Endodermal cell (in vitro differentiated cells): ENCODE results near the gene IFNGR2. TPM values are rescaled to one million over a fixed set of nuclear protein-coding genes. Genes with fewer than 3 reads are reported as not detected.

Experiments
- DNase-seq: peaks from one replicate; pipeline ENCODE4 v3.0.0-alpha.2; 2017
- H3K27ac ChIP-seq: 2 replicates; pipeline ENCODE4 v1.5.1; 2013; ENCODE audit warnings: mild to moderate bottlenecking, low read depth, low read length, moderate library complexity
- H3K27me3 ChIP-seq: 2 replicates; pipeline ENCODE4 v1.6.1; 2013; ENCODE audit warnings: mild to moderate bottlenecking, low read length, moderate library complexity; ENCODE audit not compliant: insufficient read depth, control insufficient read depth, poor library complexity, severe bottlenecking
- H3K36me3 ChIP-seq: 2 replicates; pipeline ENCODE4 v1.7.0; 2013; ENCODE audit warnings: mild to moderate bottlenecking, low read length, moderate library complexity; ENCODE audit not compliant: control insufficient read depth, insufficient read depth
- H3K4me1 ChIP-seq: one replicate; pipeline ENCODE4 v1.7.0; 2013; ENCODE audit warnings: low read length; ENCODE audit not compliant: control insufficient read depth, insufficient read depth
- H3K4me3 ChIP-seq: 2 replicates; pipeline ENCODE4 v1.5.1; 2013; ENCODE audit warnings: mild to moderate bottlenecking, low read length, moderate library complexity
- H3K9ac ChIP-seq: 2 replicates; pipeline ENCODE4 v1.6.1; 2013; ENCODE audit warnings: mild to moderate bottlenecking, low read length, moderate library complexity; ENCODE audit not compliant: poor library complexity, severe bottlenecking; ENCODE audit errors: extremely low read depth
- H3K9me3 ChIP-seq: 2 replicates; pipeline ENCODE4 v1.6.1; 2013; ENCODE audit warnings: mild to moderate bottlenecking, low read length, moderate library complexity; ENCODE audit not compliant: control insufficient read depth
- H3K27ac Mint-ChIP-seq: 2 replicates; pipeline ENCODE4 v1.8.0; 2020; ENCODE audit warnings: mixed read lengths
- H3K27me3 Mint-ChIP-seq: 2 replicates; pipeline ENCODE4 v1.8.0; 2021; ENCODE audit warnings: mild to moderate bottlenecking, mixed read lengths; ENCODE audit not compliant: insufficient read depth
- H3K36me3 Mint-ChIP-seq: 2 replicates; pipeline ENCODE4 v1.8.0; 2020; ENCODE audit warnings: low read depth, mixed read lengths
- H3K4me1 Mint-ChIP-seq: 2 replicates; pipeline ENCODE4 v1.8.0; 2020; ENCODE audit warnings: mixed read lengths
- H3K4me3 Mint-ChIP-seq: 2 replicates; pipeline ENCODE4 v1.8.0; 2020; ENCODE audit warnings: mild to moderate bottlenecking, moderate library complexity, mixed read lengths
- H3K9me3 Mint-ChIP-seq: 2 replicates; pipeline ENCODE4 v1.8.0; 2020; ENCODE audit warnings: mild to moderate bottlenecking, mixed read lengths
- WGBS, 2 experiments: methylation state at CpG; one replicate each; pipeline versions ENCODE4 v1.1.5 to v1.1.7; 2013; ENCODE audit warnings: missing lambda C conversion rate in 2 of 2, mixed read lengths in 1 of 2; ENCODE audit not compliant: insufficient coverage in 1 of 2, insufficient read length in 1 of 2; 5-methylcytosine and 5-hydroxymethylcytosine counted together
- total RNA-seq, 2 donors: library from RNA; stranded (reverse); fragmentation: NEBNext Ultra II Directional in 1 of 2; extraction: Animal tissue kit (Norgen Biotek cat#: 25700) in 1 of 2; gene quantifications; 2 replicates in 1 of 2; 3 replicates in 1 of 2; pipeline ENCODE4 v1.2.1, GENCODE V29; 2021
- TF ChIP-seq, protein P1 (sequence below): fragments of 200-600 bp; sonication (generic); conservative IDR thresholded peaks from 2 replicates; pipeline ENCODE4 v1.5.0; 2021; ENCODE audit warnings: antibody characterized with exemption, mild to moderate bottlenecking

Gene IFNGR2
- total RNA-seq, 2 donors from 2014 or later = 41.9 to 55.1 TPM

DNA sequence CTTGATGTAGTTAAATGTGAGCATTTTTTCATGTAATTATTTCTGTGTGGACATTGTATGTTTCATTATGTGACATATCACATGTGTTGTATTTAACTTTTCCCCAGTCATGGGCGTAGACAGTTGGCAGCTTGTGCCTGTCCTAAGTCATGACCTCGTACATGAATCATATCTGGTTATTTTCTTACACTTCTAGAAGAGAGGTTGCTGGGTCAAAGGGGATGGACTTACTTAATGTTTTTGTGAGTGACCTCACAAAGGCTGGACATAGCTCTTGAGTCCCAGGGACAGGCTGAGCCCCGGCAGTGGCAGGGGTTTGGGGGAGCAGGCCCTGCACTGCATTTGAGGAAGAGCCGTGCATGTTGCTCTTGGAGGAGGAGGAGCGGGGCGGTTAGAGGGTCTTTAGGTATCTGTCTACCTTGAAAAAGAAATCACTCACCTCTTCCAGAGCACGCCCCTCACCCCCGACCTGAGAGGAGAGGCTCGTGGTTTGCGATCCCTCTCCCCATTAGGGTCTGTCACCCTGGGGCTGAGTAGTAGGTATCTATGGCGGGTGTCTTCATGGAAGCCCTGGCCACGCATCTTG is 16.4 kb downstream of the IFNGR2 start:
- H3K27ac ChIP-seq = no peak overlapping the region
- H3K4me3 Mint-ChIP-seq = no peak overlapping the region
- no peaks in the 10 kb centered on the region for H3K9me3 Mint-ChIP-seq
- peaks cover 8% of the 10 kb centered on the region for H3K4me1 Mint-ChIP-seq
- no peaks in the 10 kb centered on the region for H3K4me1 ChIP-seq
- no peak overlapping the region for H3K27ac Mint-ChIP-seq
- TF ChIP-seq, protein P1, sequence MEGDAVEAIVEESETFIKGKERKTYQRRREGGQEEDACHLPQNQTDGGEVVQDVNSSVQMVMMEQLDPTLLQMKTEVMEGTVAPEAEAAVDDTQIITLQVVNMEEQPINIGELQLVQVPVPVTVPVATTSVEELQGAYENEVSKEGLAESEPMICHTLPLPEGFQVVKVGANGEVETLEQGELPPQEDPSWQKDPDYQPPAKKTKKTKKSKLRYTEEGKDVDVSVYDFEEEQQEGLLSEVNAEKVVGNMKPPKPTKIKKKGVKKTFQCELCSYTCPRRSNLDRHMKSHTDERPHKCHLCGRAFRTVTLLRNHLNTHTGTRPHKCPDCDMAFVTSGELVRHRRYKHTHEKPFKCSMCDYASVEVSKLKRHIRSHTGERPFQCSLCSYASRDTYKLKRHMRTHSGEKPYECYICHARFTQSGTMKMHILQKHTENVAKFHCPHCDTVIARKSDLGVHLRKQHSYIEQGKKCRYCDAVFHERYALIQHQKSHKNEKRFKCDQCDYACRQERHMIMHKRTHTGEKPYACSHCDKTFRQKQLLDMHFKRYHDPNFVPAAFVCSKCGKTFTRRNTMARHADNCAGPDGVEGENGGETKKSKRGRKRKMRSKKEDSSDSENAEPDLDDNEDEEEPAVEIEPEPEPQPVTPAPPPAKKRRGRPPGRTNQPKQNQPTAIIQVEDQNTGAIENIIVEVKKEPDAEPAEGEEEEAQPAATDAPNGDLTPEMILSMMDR = no peak
- H3K27me3 ChIP-seq = no peaks in the 10 kb centered on the region
- H3K27me3 Mint-ChIP-seq = no peaks in the 10 kb centered on the region
- 92 to 96% methylated on average over 6 to 9 of the region's 12 CpGs for WGBS, 2 experiments
- H3K36me3 Mint-ChIP-seq = peaks cover 76% of the 10 kb centered on the region
- no peaks in the 10 kb centered on the region for H3K9me3 ChIP-seq
- no peak overlapping the region for H3K4me3 ChIP-seq
- no peak for DNase-seq
- no peak overlapping the region for H3K9ac ChIP-seq
- peaks cover 58% of the 10 kb centered on the region for H3K36me3 ChIP-seq

DNA sequence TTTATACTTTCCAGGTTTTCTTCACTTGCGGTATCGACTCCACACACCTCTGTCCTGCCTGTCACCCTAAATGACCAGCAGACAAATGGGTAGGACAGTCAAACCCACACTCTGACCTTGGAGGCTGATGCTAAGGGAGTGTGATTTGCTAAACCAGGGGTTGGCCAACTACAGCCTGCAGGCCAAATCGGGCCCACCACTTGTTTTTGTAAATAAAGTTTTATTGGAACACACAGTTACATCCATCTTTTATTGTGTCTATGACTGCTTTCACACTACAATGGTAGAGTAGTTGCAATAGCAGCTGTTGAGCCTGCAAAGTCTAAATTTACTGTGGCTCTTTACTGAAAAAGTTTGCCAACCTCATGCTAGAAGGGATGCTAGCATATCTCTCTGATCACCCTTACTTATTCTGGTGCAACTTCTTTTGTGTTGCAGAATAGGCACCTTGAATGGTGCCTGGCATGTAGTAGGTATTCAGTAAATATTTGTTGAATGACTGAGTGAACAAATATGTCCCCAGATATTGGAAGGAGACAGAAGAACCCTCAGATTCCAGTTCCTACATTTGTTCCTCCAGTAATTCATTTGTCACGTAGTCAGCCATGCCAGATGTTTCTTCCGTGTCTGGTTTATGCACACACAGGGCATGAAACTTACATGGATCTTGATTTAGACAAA is 18.6 kb downstream of the IFNGR2 start:
- Mint-ChIP-seq H3K27me3 (no peaks in the 10 kb centered on the region), H3K9me3 (no peaks in the 10 kb centered on the region), H3K4me3 (no peak overlapping the region), H3K36me3 (peaks cover 71% of the 10 kb centered on the region), H3K4me1 (no peaks in the 10 kb centered on the region), H3K27ac (no peak overlapping the region)
- no peak overlapping the region for H3K9ac ChIP-seq
- TF ChIP-seq, protein P1 = no peak
- no peaks in the 10 kb centered on the region for H3K27me3 ChIP-seq
- WGBS, 2 experiments = 96% methylated on average over 5 of the region's 5 CpGs; no CpG with 5 or more reads in 1 of the 2 experiments
- H3K27ac ChIP-seq = no peak overlapping the region
- no peak overlapping the region for H3K4me3 ChIP-seq
- H3K4me1 ChIP-seq = no peaks in the 10 kb centered on the region
- H3K9me3 ChIP-seq = no peaks in the 10 kb centered on the region
- peaks cover 55% of the 10 kb centered on the region for H3K36me3 ChIP-seq
- DNase-seq = no peak

DNA sequence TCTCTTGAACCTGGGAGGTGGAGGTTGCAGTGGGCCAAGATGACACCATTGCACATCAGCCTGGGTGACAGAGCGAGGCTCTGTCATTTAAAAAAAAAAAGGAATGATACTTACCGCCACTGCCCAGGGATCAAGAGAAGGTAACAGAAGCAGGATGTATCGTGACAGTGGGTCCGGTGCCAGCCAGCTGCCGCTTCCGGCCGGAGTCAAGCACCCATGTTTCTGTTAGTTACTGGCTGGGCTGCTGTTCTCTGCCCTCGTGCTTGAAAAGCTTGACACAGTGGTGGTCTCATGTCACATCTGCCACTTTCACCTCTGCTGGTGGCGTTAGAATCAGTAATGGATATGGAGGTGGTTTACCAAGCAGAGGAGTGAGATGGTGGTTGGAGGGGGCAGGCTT is 21.0 kb downstream of the IFNGR2 start:
- H3K4me1 ChIP-seq = no peaks in the 10 kb centered on the region
- no peak overlapping the region for H3K4me3 ChIP-seq
- no peaks in the 10 kb centered on the region for H3K27me3 Mint-ChIP-seq
- no peak for DNase-seq
- H3K36me3 ChIP-seq = peaks cover 59% of the 10 kb centered on the region
- no peaks in the 10 kb centered on the region for H3K9me3 ChIP-seq
- no peak overlapping the region for H3K9ac ChIP-seq
- H3K27ac Mint-ChIP-seq = no peak overlapping the region
- no peak overlapping the region for H3K4me3 Mint-ChIP-seq
- H3K27ac ChIP-seq = no peak overlapping the region
- no peaks in the 10 kb centered on the region for H3K27me3 ChIP-seq
- TF ChIP-seq, protein P1 = no peak
- 95 to 96% methylated on average over 7 to 9 of the region's 9 CpGs for WGBS, 2 experiments
- no peaks in the 10 kb centered on the region for H3K4me1 Mint-ChIP-seq
- no peaks in the 10 kb centered on the region for H3K9me3 Mint-ChIP-seq
- H3K36me3 Mint-ChIP-seq = peaks cover 78% of the 10 kb centered on the region
